DMS 273 treated with DMSO at 0.1 percent for 48 hours (cell line): ENCODE results near the gene ONECUT2.

Experiments used
- DNase-seq: peaks from one replicate; lab custom pipeline; 2025; lab: John Stamatoyannopoulos, UW

ONECUT2 gene

DNA sequence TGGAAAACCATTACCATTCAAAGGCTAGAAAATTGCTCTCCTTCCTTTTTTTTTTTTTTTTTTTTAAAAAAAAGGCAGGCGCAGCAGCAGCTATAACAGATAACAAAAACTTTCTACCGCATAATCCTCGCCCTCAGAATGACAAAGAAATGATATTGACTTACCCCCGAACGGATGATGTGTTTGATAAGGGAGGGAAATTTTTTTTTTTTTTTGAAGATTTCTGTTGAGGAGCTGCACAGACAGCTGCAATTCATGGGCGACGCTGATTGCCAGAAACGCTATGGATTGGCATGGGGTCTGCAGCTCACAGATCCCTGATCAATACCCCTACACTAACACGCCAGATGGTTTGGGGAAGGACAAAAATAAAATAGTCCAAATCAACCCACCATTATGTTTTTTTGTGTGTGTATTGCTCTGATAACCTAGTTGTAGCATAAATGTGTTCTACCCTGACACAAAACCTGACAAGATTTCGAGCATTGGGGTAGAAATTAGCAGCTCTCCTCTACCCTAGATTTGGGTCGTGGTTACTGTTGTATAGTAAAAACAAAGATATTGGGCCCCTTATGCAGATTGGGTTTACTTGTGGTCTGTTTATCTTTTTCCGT, 3.6 kb upstream of the ONECUT2 start:
- no peak for DNase-seq

DNA sequence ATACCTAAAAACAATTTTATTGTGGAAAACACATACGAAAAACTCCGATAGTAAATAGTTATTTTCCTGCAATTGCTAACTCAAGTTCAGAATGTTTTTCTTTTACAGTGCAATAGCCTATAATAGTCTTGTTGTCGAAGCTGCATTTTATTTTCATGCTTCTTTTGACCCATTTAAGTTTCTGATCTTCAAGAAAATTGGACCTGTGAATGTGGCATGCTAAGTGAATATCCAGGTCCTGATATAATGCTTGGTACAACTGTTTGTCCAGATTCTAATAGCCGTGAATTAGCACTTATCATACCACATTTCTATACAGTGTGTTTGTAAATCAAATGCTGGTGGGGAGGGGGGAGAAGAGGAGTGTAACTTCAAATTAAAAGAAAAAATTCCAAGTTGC, 3.0 kb upstream of the ONECUT2 start:
- no peak for DNase-seq

DNA sequence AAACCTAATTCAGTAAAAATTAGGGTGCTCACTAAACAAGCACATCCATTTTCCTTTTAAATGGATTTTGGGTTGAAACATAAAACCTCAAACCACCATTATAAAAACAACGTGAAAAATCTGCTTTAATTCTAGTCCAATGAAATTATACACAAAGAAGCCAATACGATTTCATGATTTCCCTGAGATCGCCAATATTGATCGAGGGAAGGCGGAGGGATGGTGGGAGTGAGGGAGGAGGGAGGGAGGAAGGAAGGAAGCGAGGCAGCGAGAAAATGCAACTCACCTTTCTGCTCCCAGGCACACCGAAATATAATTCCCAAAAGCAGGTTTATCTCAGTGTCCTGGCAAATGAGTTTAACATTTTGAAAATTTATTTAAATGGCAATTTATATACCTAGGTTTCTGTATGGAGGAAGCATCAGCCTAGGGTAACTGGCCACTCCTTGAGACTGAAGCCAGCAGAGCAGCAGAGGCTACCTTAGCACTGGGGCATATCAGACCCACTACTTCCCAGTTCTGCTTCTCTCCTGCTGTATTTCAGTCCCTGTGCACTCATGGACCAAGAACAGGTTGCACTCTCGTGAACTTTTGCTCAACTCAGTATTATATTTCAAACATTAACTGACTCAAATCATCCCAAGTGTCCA, 2.3 kb upstream of the ONECUT2 start:
- DNase-seq: no peak

DNA sequence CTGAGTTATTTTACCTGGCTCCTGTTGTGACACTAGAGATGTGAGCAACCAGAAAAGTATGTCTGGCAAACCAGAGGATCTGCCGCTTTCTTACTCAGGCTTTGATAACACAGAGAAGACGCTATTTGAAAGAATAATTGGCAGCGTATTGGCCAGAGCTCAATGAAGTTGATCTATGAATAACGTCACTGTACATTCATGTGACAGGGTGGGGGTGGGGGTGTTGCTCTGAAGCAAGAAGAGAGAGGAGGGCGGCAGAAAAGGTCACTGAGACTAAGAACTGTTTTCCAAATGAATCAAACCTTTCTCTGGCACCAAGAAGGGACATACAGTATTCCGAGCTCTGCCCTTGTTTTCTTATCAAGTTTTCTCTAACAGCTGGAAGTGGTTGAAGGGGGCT, 1.7 kb upstream of the ONECUT2 start:
- no peak for DNase-seq

DNA sequence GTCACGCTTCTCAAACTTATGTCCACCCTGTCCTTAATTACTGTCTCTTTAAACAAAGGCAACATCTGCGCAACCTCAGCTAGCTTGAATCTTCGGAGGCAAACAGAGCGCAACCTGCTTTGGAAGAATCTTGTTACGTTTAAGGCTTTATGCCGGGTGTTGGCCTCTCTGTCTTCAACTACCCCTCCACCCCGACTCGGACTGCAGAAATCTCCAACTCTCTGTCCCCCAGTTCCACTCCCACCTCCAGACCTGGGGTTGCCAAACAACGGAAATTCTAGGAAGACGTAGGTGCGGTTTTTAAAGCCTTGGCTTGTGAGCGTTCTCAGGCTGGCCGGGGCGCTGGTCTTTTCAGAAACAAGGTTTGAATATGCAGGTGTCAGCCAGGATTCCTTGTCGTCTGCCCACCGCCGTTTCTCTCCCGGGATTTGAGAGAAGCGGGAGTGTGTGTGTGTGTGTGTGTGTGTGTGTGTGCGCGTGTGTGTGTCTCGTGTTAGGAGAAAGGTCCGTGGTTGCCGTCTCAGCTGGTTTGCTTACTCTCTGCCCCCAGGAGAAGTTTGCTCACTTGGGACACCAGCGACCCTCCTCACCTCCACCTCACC, 1.1 kb upstream of the ONECUT2 start:
- DNase-seq: no peak

DNA sequence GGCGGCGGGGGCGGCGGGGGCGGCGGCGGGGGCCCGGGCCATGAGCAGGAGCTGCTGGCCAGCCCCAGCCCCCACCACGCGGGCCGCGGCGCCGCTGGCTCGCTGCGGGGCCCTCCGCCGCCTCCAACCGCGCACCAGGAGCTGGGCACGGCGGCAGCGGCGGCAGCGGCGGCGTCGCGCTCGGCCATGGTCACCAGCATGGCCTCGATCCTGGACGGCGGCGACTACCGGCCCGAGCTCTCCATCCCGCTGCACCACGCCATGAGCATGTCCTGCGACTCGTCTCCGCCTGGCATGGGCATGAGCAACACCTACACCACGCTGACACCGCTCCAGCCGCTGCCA, 644 bp downstream of the ONECUT2 start:
- DNase-seq: no peak

DNA sequence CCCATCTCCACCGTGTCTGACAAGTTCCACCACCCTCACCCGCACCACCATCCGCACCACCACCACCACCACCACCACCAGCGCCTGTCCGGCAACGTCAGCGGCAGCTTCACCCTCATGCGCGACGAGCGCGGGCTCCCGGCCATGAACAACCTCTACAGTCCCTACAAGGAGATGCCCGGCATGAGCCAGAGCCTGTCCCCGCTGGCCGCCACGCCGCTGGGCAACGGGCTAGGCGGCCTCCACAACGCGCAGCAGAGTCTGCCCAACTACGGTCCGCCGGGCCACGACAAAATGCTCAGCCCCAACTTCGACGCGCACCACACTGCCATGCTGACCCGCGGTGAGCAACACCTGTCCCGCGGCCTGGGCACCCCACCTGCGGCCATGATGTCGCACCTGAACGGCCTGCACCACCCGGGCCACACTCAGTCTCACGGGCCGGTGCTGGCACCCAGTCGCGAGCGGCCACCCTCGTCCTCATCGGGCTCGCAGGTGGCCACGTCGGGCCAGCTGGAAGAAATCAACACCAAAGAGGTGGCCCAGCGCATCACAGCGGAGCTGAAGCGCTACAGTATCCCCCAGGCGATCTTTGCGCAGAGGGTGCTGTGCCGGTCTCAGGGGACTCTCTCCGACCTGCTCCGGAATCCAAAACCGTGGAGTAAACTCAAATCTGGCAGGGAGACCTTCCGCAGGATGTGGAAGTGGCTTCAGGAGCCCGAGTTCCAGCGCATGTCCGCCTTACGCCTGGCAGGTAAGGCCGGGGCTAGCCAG, 1.2 kb downstream of the ONECUT2 start:
- no peak for DNase-seq

DNA sequence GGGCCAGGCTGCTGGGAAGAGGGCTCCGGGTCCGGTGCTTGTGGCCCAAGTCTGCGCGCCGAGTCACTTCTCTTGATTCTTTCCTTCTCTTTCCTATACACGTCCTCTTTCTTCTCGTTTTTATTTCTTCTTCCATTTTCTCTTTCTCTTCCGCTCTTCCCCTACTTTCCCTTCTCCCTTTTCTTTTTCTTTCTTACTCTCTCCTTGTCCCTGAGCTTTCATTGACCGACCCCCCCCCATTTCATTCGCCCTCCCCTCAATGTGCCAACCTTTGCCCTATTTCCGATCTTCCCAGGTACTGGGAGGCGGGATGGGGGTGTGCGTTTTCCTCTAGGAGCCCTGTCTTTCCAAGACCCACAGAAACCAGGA, 1.8 kb downstream of the ONECUT2 start:
- DNase-seq: no peak

DNA sequence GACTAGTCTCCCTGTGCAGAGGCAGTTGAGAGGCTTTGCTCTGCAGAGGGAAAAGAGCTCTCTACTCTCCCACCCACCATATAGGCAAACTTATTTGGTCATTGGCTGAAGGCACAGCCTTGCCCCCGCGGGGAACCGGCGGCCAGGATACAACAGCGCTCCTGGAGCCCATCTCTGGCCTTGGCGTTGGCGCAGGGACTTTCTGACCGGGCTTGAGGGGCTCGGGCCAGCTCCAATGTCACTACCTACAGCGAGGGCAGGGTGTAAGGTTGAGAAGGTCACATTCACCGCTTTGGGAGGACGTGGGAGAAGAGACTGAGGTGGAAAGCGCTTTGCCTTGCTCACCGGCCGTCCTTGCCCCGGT, 2.2 kb downstream of the ONECUT2 start:
- DNase-seq: no peak

DNA sequence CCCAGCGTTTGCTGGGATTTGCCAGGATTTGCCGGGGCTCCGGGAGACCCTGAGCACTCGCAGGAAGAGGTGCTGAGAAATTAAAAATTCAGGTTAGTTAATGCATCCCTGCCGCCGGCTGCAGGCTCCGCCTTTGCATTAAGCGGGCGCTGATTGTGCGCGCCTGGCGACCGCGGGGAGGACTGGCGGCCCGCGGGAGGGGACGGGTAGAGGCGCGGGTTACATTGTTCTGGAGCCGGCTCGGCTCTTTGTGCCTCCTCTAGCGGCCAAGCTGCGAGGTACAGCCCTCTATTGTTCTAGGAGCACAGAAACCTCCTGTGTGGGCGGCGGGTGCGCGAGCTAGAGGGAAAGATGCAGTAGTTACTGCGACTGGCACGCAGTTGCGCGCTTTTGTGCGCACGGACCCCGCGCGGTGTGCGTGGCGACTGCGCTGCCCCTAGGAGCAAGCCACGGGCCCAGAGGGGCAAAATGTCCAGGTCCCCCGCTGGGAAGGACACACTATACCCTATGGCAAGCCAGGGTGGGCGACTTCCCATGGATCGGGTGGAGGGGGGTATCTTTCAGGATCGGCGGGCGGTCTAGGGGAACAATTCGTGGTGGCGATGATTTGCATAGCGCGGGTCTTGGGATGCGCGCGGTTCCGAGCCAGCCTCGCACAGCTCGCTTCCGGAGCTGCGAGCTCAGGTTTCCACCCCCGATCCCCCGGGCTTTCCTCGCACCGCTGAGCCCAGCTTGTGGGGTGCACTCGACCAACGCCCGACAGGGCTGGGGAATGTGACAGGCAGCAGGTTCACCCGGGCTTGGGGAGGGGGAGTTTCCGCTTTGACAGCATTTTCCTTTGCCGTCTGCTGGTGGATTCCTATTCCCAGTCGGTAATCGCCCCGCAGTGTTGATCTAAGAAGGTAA, 2.8 kb downstream of the ONECUT2 start:
- DNase-seq: peak; percentile 58

DNA sequence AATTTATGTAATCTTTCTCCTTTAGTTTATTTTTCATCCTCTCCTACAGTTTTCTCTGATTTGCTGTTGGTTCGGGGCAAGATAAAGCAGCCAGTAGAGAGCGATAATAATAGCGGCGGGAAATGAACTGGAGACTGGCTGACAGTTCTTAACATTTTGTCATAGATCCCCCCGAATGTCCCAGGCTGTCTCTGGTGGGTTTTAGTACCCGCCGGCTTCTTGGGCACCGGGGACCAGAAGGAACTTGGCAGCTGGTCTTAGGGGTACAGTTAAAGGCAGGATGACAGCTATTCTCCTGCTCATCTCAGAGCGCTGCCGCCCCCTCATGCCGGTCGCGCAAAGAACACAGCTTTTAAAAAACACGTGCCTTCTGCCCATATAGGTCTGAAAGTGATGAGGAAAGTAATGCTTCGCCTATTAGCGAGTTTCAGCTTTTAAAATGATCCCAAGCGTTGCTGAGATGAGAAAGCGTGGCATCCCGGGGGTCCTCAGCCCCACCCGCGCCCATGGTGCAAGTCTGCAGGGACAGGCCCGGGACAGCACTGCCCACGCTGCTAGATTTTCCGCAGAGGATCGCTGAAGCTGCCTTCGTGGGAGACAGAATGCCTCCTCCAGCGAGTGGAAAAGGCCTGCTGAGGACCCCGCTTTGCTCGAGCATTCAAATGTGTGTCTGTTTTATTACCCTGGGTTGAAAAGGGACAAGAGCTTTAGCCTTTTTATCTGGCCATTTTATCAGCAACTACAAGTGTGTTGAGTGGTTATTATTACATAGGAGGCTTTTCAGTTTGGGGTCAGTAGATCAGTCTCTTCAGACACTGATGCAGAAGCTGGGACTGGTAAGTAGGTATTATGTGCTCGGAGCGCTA, 3.8 kb downstream of the ONECUT2 start:
- DNase-seq: no peak

DNA sequence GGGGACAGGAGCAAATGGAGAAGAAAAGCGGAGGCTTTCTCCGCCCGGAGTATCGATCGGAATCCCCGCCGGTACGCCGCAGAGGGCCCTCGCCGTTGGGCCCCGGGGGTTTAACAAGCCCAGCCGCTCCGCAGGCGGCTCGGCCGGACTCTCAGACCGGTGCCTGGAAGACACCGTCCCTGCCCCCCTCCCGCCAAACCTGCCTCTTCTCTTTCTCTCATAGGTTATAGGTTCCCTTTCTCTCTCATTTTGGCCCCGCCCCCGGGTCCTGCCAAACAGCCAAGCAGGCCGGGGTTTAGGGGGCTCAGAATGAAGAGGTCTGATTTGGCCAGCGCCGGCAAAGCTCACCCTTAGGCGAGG, 4.4 kb downstream of the ONECUT2 start:
- DNase-seq: no peak

DNA sequence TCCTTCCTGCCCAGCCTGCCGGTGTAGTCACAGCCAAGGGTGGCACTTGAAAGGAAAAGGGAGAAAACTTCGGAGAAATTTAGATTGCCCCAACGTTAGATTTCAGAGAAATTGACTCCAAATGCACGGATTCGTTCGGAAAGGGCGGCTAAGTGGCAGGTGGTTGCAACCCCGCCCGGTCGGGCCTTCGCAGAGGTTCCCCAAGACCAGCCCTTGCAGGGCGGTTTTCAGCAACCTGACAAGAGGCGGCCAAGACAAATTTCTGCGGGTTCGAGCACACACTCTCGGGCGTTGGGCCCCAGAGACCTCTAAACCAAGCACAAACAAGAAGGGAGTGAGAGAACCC, 4.8 kb downstream of the ONECUT2 start:
- no peak for DNase-seq

DNA sequence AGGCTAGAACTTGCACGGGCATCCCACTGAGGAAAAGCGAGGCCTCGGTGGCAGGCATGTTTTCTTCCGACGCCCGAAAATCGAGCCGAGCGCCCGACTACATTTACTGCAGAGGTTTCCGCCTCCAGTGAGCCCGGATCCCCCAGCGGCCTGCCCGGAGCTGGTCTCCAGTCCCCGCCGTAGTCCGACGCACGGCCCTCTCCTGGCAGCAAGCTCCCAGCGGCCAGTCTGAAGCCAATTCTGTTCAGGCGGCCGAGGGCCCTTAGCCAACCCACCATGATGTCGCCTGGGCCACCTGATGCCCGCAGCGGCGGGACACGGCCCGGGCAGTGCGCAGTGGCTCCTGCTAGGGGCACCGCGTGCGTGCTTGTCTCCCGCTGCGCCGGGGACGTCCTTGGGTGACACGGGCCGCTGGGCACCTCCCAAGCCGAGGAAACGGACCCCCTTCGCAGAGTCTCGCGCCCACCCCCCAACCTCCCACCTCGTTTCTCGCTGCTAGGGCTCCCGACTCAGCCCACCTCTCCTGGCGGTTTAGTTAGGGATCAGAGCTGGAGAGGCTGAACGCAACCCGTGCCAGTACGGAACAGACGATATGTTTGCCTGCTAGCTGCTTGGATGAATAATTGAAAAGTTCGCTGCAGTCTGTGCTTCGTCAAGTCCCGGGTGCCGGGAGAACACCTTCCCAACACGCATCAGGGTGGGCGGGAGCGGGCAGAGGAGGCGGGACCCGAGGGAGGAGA, 5.3 kb downstream of the ONECUT2 start:
- no peak for DNase-seq

DNA sequence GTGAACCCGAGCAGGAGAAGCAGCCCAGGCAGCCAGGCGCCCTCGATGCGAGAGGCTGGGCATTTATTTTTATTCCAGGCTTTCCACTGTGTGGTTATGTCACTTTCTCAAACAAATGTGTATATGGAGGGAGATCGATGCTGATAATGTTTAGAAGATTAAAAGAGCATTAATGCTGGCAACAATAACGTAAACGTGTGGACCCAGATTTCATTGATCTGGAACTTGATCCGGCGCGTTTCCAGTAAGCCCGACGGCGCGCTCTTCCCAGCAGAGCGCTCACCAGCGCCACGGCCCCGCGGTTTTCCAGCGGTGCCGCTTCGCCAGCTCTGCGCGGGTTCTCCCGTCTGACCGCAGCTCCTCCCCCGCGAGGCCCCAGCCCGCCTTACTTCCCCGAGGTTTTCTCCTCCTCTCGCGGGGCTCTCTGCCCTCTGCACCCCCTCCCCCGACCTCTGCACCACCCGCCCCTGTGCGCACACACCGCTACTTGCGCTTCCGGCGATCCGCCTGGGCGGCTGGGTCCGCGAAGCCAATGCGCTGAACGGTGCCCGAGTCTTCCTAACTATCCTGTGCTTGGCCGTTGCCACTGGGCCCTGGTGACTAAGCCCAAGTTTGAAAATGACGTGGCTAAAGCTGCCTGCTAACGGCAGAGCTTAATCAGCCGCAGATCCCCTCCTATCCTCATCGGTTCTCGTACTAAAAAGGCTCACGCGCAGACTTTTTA, 6.1 kb downstream of the ONECUT2 start:
- no peak for DNase-seq

DNA sequence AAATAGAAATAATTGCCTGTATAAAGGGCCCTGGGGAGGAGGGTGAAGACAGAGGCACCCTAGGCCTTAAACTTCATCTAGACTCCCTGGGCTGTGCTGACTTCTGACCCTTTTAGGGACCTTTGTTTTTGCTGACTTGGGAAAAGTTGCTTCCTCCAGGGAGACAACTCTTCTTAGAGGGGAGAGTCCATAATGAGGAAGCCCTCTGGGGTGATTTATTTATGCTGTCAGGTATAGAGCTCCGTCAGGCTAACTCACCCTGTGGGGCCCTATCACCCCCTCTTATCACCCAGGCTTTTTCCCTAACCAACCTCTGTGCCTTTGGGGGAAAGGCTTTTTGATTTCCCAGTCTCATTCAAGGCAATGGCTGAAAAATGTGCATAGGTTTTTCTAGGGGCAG, 8.1 kb downstream of the ONECUT2 start:
- no peak for DNase-seq

DNA sequence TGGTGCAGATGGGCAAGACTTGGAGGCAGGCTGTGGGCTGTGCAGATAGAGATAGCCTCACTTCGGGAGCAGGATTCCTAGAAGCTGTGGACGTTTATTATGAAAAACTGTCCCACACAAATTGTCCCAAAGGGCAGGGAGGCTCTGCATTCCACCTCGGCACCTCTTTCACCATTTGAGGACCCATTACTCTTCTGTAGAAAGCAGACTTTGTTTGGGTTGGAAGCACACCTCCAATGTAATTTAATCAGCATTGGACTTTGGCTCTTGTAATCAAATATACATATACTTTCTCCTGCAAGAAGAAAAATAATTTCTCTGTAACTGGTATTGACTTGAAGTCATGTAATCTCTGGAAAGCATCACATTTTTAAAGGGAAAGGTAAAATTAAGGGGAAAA, 8.5 kb downstream of the ONECUT2 start:
- DNase-seq: no peak

DNA sequence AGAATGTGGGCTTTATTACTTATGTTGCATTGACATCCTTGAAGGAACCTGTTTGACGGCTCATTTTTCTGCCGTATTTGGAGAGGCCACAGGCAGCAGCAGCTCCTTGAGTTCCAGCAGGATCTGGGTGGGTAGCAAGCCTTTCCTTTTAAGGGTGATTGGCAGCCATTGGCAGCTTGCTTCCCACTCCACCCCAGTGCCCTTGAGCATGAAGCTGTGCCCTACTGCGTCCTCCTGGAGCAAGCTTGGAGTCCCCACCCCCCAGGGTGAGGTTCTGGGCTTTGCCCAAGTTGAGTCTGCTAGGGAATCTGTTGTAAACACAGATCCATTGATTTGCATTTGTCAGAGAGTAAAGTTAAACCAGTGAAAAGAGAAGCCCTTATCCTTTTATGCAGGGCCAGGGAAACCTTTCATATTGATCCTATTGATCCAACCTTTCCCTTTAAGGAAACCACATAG, 9.2 kb downstream of the ONECUT2 start:
- no peak for DNase-seq

DNA sequence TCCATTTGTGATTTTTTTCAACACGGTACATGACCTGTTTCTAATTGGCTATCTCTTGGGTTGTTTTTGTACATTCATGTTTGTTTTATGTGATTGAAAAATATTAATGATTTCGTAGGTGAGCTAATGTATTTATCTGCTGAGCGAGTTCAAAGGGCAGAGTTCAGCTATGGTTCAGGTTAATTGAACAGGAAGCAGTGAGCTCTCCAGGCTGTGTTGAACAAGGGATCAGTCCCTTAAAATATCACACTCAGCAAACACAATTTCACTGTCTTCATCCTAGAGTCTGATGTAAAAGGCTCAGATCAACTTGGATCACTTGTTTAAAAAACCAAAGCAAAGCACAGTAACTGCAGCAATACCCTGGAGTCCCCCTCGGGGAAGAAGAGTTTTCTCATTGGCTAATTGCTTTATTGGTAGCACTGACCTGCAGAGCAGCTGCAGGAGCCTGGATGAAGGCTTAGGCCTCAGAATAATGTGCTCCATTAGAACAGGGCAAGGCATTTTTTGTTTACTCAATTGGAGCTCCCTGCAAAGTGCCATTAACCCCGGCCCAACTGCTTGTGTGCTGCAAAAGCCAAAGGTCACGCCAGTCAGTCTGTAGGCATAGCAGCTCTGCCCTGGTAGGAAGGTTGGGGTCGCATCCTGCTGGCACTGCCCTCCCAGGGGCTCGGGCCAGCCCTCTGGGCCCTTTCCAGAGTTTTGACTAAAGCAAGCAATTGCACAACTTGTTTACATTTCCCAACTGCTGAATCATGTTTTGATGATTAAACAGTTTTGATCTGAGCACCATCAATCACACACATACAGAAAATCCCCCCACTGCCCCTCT, 10.5 kb downstream of the ONECUT2 start:
- no peak for DNase-seq
